Smooth muscle cell (in vitro differentiated cells): ENCODE results near the gene SORCS1. TPM values are rescaled to one million over a fixed set of nuclear protein-coding genes. Genes with fewer than 3 reads are reported as not detected.

Source experiments
- DNase-seq: peaks from one replicate; lab custom pipeline; 2025; ENCODE audit not compliant: unreplicated experiment; lab: John Stamatoyannopoulos, UW
- H2AFZ ChIP-seq: fragments of 200-600 bp; sonication (generic); 2 replicates; pipeline ENCODE4 v1.6.0; 2016; ENCODE audit warnings: antibody characterized with exemption, low read depth, mild to moderate bottlenecking
- H3F3A ChIP-seq: fragments of 200-600 bp; sonication (generic); 2 replicates; pipeline ENCODE4 v1.6.0; 2017; ENCODE audit warnings: antibody characterized with exemption, low read depth
- H3K27ac ChIP-seq: fragments of 200-600 bp; sonication (generic); 2 replicates; pipeline ENCODE4 v1.5.1; 2016; ENCODE audit warnings: low read depth, mild to moderate bottlenecking
- H3K27me3 ChIP-seq: fragments of 200-600 bp; sonication (generic); 2 replicates; pipeline ENCODE4 v1.6.1; 2016; ENCODE audit warnings: low read depth, mild to moderate bottlenecking
- H3K36me3 ChIP-seq: fragments of 200-600 bp; sonication (generic); 2 replicates; pipeline ENCODE4 v1.5.1; 2016; ENCODE audit warnings: low read depth
- H3K4me1 ChIP-seq: fragments of 200-600 bp; sonication (generic); 2 replicates; pipeline ENCODE4 v1.5.1; 2016; ENCODE audit warnings: low read depth
- H3K4me2 ChIP-seq: fragments of 200-600 bp; sonication (generic); 2 replicates; pipeline ENCODE4 v1.6.0; 2016; ENCODE audit warnings: mild to moderate bottlenecking
- H3K4me3 ChIP-seq: fragments of 200-600 bp; sonication (generic); 2 replicates; pipeline ENCODE4 v1.5.1; 2016; ENCODE audit warnings: mild to moderate bottlenecking
- H3K79me2 ChIP-seq: fragments of 200-600 bp; sonication (generic); 2 replicates; pipeline ENCODE4 v1.6.0; 2016; ENCODE audit warnings: low read depth, mild to moderate bottlenecking
- H3K9ac ChIP-seq: fragments of 200-600 bp; sonication (generic); 2 replicates; pipeline ENCODE4 v1.6.0; 2016; ENCODE audit warnings: low read depth
- H3K9me3 ChIP-seq: fragments of 200-600 bp; sonication (generic); replicated peaks from 2 replicates; pipeline ENCODE4 v1.5.1; 2016; ENCODE audit warnings: low read depth
- H4K20me1 ChIP-seq: fragments of 200-600 bp; sonication (generic); 2 replicates; pipeline ENCODE4 v1.6.0; 2016; ENCODE audit warnings: low read depth
- WGBS: methylation state at CpG from one replicate; pipeline ENCODE4 v1.1.7; 2016; ENCODE audit warnings: low lambda C conversion rate; 5-methylcytosine and 5-hydroxymethylcytosine counted together
- polyA plus RNA-seq: library from polyadenylated mRNA; unstranded; fragments of >200 nt; fragmentation: Nextera tagmentation; extraction: Ambion mirVana; gene quantifications from 2 replicates; pipeline ENCODE4 v1.2.1, GENCODE V29; 2016
- total RNA-seq: library from RNA; depleted of rRNA; stranded (reverse); fragments of >200 nt; gene quantifications from 2 replicates; pipeline ENCODE4 v1.2.3, GENCODE V29; 2014
- TF ChIP-seq, protein P1 (sequence below): fragments of 200-600 bp; sonication (generic); IDR thresholded peaks from 2 replicates; pipeline ENCODE4 v1.5.1; 2017; ENCODE audit warnings: borderline replicate concordance, mild to moderate bottlenecking, antibody characterized with exemption; ENCODE audit not compliant: insufficient read depth, poor library complexity, severe bottlenecking

The SORCS1 gene
- total and polyA plus RNA-seq, 2 experiments from 2014 or later, result 0.67 TPM; not detected in 1

DNA sequence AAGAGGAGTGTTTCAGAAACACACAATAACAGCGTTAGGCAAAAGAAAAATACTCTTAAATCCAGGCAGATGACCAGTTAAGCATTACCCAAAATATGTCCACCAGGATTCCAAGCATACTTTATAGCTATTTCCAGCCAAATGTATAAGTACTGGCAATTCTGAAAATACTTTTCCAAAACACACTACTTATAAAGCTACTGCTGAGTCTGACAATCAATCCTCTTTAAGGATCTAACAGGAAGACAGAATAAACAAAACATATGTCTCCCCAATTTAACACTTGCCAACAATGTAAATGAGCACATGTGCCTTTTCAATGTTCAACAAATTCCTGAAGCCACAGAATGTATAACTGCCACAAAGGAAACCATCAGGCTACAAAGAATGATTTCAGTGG, 370.9 kb downstream of the SORCS1 start:
- TF ChIP-seq, protein P1, sequence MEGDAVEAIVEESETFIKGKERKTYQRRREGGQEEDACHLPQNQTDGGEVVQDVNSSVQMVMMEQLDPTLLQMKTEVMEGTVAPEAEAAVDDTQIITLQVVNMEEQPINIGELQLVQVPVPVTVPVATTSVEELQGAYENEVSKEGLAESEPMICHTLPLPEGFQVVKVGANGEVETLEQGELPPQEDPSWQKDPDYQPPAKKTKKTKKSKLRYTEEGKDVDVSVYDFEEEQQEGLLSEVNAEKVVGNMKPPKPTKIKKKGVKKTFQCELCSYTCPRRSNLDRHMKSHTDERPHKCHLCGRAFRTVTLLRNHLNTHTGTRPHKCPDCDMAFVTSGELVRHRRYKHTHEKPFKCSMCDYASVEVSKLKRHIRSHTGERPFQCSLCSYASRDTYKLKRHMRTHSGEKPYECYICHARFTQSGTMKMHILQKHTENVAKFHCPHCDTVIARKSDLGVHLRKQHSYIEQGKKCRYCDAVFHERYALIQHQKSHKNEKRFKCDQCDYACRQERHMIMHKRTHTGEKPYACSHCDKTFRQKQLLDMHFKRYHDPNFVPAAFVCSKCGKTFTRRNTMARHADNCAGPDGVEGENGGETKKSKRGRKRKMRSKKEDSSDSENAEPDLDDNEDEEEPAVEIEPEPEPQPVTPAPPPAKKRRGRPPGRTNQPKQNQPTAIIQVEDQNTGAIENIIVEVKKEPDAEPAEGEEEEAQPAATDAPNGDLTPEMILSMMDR, result no peak
- WGBS, result 58% methylated on average over 1 of the region's 1 CpG
- Histone ChIP-seq H3K79me2 (no peaks in the 10 kb centered on the region), H3K4me3 (no peak overlapping the region), H3K27ac (no peak overlapping the region), H2AFZ (no peak overlapping the region), H3K36me3 (no peaks in the 10 kb centered on the region), H3K9me3 (no peaks in the 10 kb centered on the region), H3K9ac (no peak overlapping the region), H3K27me3 (no peaks in the 10 kb centered on the region), H3K4me2 (no peak overlapping the region), H3K4me1 (no peaks in the 10 kb centered on the region), H3F3A (no peaks in the 10 kb centered on the region), H4K20me1 (no peaks in the 10 kb centered on the region)
- no peak for DNase-seq

DNA sequence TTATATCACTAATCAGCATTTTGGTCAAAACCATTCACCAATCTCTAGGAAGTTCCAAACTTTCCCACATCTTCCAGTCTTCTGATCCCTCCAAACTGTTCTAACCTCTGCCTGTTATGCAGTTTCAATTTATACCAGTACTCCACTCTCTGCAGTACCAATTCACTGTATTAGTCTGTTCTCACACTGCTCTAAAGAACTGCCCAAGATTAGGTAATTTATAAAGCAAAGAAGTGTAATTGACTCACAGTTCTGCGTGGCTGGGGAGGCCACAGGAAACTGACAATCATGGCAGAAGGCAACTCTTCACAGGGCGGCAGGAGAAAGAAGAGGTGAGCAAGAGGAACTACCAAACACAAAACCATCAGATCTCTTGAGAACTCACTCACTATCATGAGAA, 374.9 kb downstream of the SORCS1 start:
- no peak overlapping the region for H3K27ac ChIP-seq
- no peak overlapping the region for H3K4me3 ChIP-seq
- H2AFZ ChIP-seq, result no peak overlapping the region
- H3K79me2 ChIP-seq, result no peaks in the 10 kb centered on the region
- no peaks in the 10 kb centered on the region for H3K9me3 ChIP-seq
- H3K4me1 ChIP-seq, result peaks cover 6% of the 10 kb centered on the region
- no peak overlapping the region for H3K9ac ChIP-seq
- H3K36me3 ChIP-seq, result no peaks in the 10 kb centered on the region
- H4K20me1 ChIP-seq, result no peaks in the 10 kb centered on the region
- no peak overlapping the region for H3K4me2 ChIP-seq
- TF ChIP-seq, protein P1, result no peak
- H3K27me3 ChIP-seq, result no peaks in the 10 kb centered on the region
- no peak for DNase-seq
- H3F3A ChIP-seq, result no peaks in the 10 kb centered on the region
- 85% methylated on average over 2 of the region's 2 CpGs for WGBS

DNA sequence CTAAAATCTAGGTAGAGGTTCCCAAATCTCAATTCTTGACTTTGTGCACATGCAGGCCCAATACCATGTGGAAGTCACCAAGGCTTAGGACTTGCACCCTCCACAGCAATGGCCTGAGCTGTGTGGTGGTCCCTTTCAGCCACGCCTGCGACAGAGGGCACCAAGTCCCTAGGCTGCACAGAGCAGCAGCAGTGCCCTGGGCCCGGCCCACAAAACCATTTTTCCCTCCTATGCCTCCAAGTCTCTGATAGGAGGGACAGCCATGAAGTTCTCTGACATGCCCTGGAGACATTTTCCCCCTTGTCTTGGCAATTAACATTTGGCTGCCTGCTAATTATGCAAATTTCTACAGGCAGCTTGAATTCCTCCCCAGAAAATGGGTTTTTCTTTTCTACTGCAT, 375.5 kb downstream of the SORCS1 start:
- Histone ChIP-seq H4K20me1 (no peaks in the 10 kb centered on the region), H3K4me2 (no peak overlapping the region), H3K36me3 (no peaks in the 10 kb centered on the region), H3K27ac (no peak overlapping the region), H2AFZ (no peak overlapping the region), H3K4me1 (peaks cover 6% of the 10 kb centered on the region), H3F3A (no peaks in the 10 kb centered on the region), H3K79me2 (no peaks in the 10 kb centered on the region), H3K4me3 (no peak overlapping the region), H3K27me3 (no peaks in the 10 kb centered on the region), H3K9me3 (no peaks in the 10 kb centered on the region), H3K9ac (no peak overlapping the region)
- TF ChIP-seq, protein P1, result no peak
- no peak for DNase-seq
- 100% methylated on average over 3 of the region's 3 CpGs for WGBS

DNA sequence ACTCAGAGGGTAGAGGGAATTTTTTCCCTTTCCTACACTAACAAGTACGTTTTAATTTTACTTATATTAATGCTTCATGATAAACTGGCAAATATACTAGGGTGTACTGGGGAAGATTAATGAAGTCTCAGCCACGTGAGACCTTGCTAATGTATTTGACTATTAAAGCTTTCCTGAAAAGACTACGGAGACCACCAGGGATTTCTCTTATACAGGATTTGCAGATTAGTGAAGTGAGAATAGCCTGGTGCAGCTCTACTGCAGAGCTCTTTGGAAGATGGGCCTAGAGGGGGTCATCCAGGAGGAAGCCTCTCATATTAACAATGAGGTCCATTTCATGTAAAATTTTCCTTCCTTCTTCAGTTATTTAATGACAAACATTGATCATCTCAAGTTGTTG, 379.0 kb downstream of the SORCS1 start:
- H3K79me2 ChIP-seq, result no peaks in the 10 kb centered on the region
- peaks cover 6% of the 10 kb centered on the region for H3K4me1 ChIP-seq
- H3F3A ChIP-seq, result no peaks in the 10 kb centered on the region
- no peaks in the 10 kb centered on the region for H3K27me3 ChIP-seq
- no peak overlapping the region for H3K4me2 ChIP-seq
- DNase-seq, result no peak
- no peaks in the 10 kb centered on the region for H3K9me3 ChIP-seq
- TF ChIP-seq, protein P1, result no peak
- H3K27ac ChIP-seq, result no peak overlapping the region
- 83% methylated on average over 3 of the region's 3 CpGs for WGBS
- no peaks in the 10 kb centered on the region for H3K36me3 ChIP-seq
- no peak overlapping the region for H3K9ac ChIP-seq
- H4K20me1 ChIP-seq, result no peaks in the 10 kb centered on the region
- H2AFZ ChIP-seq, result no peak overlapping the region
- no peak overlapping the region for H3K4me3 ChIP-seq
